ENCODE data around the gene CMPK2.
A peak's percentile ranks its signal among the peaks of the same experiment; 100 is the strongest.
"Not testable (repeated sequence)": the region's sequence is repeated elsewhere in the genome, so short reads cannot be mapped to it uniquely, and the experiment has no call there.

The CMPK2 gene, protein sequence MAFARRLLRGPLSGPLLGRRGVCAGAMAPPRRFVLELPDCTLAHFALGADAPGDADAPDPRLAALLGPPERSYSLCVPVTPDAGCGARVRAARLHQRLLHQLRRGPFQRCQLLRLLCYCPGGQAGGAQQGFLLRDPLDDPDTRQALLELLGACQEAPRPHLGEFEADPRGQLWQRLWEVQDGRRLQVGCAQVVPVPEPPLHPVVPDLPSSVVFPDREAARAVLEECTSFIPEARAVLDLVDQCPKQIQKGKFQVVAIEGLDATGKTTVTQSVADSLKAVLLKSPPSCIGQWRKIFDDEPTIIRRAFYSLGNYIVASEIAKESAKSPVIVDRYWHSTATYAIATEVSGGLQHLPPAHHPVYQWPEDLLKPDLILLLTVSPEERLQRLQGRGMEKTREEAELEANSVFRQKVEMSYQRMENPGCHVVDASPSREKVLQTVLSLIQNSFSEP

DNA sequence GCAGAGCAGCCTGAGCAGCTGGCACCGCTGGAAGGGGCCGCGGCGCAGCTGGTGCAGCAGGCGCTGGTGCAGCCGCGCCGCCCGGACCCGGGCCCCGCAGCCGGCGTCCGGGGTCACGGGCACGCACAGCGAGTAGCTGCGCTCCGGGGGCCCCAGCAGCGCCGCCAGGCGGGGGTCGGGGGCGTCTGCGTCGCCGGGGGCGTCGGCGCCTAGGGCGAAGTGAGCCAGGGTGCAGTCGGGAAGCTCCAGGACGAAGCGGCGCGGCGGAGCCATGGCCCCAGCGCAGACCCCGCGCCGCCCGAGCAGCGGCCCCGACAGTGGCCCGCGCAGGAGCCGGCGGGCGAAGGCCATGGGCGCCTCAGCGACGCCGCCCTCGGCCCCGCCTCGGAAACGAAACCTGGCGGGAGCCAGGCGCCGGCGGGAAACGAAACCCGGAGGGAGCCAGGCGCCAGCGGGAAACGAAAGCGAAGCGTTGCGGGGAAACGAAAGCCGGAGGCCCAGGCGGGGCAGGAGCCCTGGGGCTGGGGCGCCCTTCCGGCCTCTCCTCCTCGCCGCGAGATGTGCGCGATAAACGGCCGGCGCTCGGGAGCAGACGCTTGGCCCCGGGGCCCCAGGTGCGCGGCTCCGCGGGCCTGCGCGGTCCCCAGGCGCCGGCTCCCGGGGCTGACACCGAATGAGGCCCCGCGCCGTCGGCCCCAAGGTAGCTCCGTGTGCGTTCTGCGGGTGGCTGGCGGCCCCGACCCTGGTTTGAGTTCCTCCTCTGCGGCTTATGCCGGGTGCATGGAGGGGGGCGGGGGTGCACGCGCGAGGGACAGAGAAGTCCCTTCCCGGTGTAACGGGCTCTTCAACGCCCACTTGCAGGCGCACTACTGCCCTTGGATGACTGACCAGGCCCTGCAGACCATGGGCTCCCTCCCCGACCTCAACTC, at the start of gene CMPK2:
TSS of gene CMPK2 (minus strand) at position 562 of the 929 bp plus-strand sequence. CDS start at position 351, 211 bp downstream.
- peak; percentile 87 for DNase-seq

DNA sequence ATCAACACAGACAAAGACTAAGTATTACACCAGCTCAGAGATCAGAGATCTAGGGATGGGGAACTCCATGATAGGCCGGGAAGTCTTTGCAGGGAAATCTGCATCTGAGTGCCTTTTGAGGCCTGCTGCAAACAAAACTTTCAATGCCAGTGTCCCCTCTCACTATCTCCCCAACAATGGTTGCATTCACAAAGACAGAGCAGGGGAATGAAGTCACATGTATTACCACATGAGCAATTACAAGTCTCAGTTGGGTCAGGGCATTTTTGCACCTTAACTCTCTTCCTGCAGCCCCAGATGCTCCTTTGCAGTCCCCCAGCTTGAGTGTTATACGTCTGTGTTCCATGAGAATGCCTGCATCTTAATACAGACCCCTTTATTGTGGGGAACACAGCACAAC, 49.7 kb upstream of the CMPK2 start:
- no peak for DNase-seq

DNA sequence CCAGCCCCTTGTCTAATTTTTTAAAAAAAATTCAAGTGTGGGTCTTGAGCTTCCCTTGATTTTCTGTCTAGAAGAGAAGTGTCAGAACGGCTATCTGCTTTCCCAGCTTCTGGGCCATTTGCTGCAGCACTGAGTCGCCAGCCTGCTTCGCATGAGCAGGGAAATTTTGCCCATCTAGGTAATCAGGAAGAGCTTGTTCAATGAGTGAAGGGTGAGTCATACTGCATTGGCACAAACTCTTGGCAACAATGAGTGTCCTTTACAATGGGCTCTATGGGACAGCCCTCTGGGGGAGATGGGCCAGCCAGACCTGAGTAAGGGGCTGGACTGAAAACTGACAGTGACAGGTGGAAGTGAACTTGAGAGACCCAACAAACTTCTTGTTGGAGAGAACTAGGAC, 49.1 kb upstream of the CMPK2 start:
- DNase-seq, result peak; percentile 57

DNA sequence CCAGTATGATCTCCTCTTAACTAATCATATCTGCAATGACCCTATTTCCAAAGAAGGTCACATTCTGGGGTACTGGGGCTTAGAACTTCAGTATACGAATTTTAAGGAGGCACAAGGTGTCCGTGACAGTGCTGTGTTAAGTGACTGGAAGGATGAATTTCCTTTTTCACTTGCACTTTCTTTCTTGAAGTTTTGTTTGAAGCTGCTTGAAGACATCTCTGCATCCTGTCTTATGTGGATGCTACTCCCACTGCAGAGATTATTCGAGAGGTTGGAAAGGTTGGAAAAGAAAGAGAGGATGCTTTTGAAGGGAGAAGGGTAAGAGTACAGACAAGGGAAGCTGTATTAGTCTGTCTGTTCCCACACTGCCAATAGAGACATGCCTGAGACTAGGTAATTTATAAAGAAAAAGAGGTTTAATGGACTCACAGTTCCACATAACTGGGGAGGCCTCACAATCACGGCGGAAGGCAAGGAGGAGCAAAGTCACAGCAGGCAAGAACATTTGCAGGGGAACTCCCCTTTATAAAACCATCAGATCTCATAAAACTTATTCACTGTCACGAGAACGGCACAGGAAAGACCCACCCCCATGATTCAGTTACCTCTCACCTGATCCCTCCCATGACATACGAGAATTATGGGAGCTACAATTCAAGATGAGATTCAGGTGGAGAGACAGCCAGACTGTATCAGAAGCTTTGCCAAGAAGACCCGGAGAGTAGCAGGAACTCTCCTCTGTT, 47.9 kb upstream of the CMPK2 start:
- DNase-seq, result no peak

DNA sequence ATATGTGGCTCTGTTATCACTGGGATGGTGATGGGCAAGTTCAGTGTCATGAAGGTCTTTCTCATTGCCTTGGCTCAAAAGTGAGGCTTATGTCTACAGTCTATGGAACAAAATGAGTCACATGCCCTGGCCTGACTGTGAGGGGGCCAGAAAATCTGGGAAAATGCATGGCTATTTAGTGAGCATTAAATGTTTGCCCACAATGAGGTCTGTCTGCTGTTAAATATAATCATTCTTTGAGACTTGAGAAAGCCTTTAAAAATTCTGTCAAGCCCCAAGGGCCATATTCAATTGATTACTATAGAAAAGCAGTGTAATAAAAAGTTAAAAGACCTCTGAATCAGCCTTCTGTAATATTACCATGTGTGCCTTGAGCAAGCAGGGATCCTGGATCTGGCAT, 46.0 kb upstream of the CMPK2 start:
- no peak for DNase-seq

DNA sequence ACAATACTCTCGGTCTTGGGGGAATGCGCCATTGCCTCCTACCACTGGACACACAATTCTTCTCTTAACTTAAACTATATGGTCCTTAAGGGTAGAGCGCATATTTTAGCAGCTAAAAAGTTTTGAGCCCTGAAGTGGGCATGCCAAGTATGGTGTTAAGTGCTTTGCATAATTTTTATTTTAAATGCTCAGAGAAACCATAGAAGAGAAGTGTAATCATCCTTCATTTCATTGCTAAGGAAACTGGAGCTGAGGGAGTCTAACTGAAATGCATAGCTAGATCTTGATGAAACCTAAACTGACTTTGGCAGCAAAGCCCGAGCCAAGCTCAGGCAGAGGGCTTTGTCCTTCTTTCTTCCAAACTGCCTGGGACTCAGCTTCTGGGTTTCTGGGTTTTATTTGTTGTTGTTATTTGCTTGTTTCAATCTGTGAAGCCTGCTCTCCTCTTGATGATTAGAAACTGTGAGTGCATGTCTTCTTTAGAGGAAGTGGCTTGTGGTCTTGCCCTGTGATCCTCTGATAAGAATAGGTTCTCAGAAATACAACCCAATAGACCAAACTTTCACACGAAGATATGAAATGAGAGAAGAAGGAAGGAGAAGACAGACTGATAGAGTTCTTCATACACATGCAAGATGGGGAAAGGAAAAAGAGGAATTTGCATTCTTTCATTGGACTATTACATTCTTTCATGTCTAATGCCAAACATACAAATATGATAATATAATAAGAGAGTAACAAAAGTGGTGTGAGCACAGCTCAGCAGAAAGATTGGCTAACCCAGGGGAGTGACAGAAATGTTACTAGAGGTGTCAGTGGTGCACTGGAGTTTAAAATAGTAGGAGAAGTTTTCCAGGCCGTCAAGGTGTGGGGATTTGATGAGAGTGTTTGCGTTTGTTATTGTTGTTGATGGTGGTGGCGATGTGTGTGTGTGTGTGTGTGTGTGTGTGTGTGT, 44.0 kb upstream of the CMPK2 start:
- DNase-seq, result peak; percentile 97

DNA sequence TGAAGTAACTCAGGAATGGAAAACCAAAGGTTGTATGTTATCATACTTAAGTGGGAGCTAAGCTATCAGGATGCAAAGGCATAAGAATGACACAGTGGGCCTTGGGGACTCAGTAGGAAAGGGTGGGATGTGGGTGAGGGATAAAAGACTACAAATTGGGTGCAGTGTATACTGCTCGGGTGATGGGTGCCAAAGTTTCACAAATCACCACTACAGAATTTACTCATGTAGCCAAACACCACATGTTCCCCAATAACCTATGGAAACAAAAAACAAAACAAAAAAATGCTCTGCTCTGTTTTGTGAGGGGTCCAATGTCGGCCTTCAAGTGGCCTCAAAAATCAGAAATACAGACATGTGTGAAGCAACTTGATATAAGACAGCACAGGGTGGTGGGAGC, 42.6 kb upstream of the CMPK2 start:
- DNase-seq, result no peak

DNA sequence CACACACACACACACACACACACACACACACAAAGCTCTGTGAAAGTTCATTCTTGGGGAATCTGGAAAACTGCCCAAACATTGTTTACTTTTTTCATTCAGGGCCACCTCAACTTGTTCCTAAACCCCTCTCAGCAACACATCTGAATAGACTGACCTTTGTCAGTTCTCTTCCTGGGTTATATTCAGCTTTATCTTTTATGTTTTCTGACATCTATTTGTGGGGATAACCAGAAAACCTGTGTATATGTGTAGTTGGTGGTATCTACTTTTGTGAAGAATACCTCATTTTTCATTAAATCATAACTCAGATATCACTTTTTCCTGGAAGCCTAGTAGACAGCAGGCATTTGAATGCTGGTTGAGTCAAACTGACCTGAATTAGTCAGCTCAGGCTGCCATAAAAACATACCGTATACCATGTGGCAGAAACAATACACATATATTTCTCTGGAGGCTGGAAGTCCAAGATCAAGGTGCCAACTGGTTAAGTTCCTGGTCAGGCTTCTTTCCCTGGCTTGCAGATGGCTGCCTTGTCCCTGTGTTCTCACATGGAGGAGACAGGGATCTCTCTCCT, 40.5 kb upstream of the CMPK2 start:
- no peak for DNase-seq

DNA sequence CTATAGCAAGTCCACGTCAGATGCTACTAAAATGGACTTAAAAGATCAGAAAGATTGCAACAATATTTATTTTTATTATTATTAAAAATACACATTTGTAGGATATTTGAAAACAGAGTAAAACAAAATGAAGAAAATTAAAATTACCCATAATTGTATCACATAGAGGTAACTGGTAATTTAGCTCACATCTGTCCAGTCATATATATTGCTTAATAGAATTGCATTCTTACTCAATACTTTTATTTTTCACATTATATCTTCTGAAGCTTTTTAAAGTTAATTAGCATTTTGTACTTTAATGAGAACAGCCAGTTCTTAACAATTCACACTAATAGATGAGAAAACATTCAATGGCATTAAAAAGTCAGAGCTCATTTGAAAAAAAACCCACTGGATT, 40.0 kb upstream of the CMPK2 start:
- no peak for DNase-seq

DNA sequence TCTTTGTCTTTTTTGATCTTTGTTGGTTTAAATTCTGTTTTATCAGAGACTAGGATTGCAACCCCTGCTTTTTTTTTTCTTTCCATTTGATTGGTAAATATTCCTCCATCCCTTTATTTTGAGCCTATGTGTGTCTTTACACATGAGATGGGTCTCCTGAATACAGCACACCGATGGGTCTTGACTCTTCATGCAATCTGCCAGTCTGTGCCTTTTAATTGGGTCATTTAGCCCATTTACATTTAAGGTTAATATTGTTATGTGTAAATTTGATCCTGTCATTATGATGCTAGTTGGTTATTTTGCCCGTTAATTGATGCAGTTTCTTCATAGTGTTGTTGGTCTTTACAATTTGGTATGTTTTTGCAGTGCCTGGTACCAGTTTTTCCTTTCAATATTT, 36.9 kb upstream of the CMPK2 start:
- not testable (repeated sequence) for DNase-seq

DNA sequence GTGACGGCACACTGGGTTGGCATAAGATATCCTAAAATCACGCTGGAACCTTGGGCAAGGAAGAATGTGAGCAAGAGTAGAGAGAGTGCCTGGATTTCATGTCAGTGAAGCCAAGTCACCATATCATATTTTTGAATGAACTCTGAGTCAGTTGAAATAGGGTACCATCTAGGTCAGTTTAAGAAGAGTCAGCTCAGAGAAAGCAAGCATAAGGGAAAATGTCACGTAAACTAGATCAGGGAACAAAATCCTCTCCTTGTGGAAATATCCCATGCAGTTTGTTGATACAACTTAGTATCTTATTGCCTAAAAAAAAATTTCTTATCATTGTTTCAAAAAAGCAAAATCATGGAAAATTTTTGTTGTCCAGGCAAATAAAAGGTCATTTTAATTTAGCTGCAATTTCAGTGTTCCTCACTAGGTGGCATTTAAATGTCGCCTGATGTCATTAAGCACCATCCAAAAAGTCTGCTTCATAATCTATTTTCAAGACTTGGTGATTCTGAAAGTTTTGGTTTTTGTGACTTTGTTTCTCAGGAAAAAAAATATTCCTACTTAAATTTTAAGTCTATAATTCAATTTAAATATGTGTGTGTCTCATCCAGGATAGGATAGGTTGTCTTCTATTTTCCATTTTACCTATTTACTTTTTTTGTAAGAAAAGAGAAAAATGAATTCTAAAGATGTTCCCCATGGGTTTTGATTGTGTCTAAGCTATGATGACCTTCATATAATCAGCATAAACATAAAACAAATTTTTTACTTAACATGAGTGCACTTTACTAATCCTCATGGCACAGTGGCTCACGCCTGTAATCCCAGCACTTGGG, 31.4 kb upstream of the CMPK2 start:
- peak; percentile 84 for DNase-seq

DNA sequence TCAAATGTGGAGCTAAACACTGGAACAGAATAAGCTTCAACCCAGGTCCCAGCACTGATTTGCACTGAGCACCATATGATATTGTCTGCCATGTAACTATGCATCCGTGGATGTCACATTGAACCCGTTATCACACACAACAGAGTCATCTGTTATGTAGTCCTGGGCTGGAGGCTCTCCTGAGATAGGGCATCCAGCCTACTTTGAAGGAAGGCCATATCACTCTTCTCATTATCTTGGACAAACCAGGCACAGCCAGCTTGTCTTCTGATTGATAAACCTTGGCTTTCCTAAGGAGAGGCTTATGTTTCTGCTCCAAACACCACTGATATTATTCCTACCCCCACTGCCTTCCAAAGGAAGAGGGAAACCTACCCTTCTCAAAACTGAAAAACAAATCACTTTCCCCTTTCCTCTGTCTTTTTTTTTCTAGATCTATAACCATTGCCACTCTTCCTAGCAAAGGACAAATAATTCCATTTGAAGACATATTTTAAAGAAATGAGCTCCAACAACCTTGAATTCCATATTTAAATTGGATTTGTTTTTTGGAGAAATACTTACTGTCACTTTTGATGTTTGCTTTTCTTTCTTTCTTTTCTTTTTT, 28.3 kb upstream of the CMPK2 start:
- peak; percentile 97 for DNase-seq

DNA sequence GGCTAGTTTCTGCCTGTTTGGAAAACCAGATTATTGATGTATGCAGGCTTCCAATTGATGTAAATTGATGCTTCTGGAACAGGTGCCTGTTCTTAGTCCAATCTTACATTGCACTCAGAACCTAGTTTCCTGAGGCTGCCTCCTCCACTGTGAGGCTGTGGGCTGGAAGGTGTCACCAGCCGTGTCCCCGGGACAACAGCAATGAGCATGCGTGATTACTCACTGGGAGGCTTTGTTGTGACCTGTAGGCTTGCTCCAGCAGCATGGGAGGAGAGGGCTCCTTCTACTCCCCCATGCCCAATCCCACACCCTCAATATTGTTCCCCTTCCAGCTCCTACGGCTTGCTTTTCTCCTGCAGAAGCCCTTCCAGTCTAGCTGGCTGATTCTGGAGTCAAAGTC, 23.0 kb upstream of the CMPK2 start:
- DNase-seq, result no peak

DNA sequence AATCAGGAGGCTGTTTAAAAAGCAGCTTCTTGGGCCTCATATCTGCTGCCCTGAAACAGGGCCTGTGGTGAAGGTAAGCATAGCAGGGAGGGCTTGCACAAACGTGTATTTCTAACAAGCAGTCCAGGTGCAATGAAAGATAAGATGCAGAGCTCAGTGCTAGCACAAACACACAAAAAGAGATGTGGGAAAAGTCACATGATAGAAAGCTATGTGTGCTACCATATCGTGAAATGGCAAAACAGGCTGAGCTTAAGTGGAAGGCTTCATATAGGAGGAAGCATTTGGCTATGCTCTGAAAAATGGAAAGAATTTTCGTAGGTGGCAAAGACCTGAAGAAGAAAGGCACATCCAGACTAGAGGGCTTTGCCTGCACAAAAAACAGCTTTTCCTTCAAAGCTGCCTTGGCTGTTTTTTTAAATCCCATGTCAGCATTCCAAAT, 22.1 kb upstream of the CMPK2 start:
- peak; percentile 98 for DNase-seq

DNA sequence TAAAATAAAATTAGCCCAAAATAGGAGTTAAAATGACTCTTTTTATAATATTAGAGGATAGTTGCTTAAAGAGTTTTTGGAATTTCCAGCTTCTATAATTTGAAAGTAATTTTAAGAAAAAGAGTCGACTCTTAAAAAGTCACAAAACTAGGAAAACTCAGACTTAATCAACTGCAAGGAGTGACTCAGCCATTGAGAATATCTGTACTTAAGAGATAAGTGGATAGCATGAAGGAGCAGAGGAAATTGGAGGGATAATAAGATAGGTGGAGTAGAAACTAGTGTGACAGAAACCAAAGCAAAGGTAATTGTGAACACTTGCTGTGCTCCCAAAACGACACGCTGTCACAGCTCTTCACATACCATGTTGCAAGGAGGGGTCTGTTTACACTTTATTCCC, 20.3 kb upstream of the CMPK2 start:
- DNase-seq, result peak; percentile 88

DNA sequence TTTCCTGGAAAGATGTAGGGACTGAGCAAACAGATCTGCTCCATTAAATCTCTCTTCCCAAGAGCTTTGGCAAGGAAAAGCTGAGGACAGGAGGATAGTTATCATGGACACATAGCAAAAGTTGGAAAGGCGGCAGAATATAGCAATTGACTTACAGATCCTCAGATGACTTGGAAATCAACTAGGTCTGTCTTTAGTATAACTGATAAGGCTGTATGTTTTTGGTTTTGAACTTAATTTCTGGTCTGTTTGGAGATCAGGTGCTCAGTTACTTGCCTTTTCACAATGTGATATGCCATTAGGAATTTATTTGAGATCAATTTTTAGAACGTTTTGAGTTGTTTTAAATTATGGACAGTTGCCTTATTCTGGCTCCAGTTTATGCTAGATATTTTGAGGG, 19.8 kb upstream of the CMPK2 start:
- peak; percentile 74 for DNase-seq

DNA sequence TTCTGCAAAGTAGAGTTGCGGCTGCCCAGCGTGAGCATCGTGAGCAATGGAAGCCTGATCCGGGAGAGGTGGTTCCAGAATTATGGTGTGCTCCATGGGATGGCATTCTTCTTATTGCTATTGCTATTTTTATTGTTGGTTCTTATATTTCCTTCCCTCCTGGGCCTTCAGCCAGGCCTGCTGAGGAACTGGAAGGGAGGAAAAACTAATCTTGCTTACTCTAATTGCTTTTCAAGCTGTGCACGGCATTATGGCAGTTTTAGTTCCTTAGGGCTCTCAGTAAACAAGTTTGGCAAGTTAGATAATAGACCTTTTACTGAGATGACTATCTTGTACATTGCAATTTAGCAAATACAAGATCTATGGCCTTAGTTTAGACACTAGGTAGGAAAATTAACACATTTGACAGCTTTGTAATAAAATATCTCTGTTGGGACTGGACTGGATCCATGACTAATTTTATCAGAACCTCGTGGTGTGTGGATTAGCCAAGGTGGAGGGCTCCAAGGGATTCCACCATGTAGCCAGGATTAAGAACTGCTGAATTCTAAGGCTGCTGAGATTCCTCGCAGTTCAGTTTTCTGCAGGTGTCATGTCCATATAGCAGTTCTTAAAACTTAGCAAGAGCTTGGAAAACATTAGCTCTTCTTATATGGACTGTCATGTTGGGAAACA, 17.9 kb upstream of the CMPK2 start:
- no peak for DNase-seq

DNA sequence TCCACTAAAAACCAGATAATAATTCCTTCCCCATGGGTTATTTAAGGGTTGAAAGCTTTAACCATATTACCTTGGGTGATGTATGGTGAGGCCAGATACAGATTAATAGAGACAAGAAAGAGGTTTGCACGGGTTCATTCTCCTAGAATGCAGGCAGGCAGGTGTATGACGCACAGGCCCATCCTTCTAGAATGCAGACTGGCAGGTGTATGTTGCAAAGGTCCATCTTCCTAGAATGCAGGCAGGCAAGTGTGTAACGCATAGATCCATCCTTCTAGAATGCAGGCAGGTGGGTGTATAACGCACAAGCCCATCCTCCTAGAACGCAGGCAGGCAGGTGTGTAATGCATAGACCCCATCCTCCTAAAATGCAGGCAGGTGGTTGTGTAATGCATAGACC, 15.8 kb upstream of the CMPK2 start:
- no peak for DNase-seq

DNA sequence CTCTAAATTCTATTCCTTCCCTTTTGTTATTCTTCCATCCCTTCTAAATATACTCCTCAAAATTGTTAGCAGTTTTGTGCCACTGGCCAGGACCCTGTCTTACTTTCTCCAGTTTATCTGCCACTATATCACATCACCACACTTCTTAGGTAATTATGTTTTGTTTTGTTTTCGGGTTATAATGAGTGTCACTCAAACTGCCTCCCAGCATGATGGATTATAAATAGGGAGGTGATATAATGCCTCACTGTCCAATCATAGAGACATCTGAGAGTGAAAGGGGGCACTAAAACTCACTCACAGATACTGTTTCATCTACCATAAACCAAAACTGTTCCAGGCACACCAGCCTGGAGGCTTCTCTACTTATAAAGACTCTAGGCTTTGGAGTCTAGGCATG, 15.3 kb upstream of the CMPK2 start:
- peak; percentile 70 for DNase-seq
